ENCODE measurements around the gene SNAP29. TPM values are rescaled to one million over a fixed set of nuclear protein-coding genes. Genes with fewer than 3 reads are reported as not detected.

Gene SNAP29
- total RNA-seq, 5 donors from 2014 or later (not counting 1 experiment from before 2014, with no cell fraction given): 15.8 to 26.2 (median 23.3) TPM

DNA sequence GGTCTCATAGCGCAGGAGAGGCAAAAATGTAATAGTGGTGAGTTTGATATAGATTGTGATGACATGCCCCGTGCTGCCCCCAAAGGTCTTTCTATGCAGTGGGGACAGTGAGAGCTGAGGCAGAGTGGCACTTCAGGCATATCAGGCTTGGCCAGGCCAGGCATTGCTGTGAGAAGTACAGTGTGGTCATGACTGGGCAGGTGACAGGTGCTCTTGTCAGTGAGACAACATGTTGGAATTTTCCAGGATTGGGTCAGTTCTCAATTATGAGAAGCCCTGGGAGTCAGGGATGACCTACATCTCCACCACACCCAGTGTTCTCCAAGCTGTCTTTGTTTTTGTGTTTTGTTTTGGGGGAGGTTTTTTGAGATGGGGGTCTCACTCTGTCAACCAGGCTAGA is 3.7 kb downstream of the SNAP29 start:
- H3K27me3 ChIP-seq (replicated peaks in 1 of 2; ENCODE audit: control insufficient read depth in 2 of 2, extremely low read depth in 1 of 2, insufficient read depth in 2 of 2, low read length in 1 of 2): no peaks in the 10 kb centered on the region
- WGBS (ENCODE audit: insufficient coverage): 100% methylated on average over 2 of the region's 2 CpGs
- no peak overlapping the region for H3K27ac ChIP-seq (ENCODE audit: low read length)
- no peaks in the 10 kb centered on the region for H3K27me3 Mint-ChIP-seq
- H3K4me1 ChIP-seq (ENCODE audit: control insufficient read depth in 1 of 2, extremely low read depth in 1 of 2, insufficient read depth in 2 of 2, low read length in 2 of 2): peaks cover 13 to 58% of the 10 kb centered on the region in 2 experiments
- peaks cover 48 to 68% (median 67%) of the 10 kb centered on the region in 3 donors for H3K4me1 Mint-ChIP-seq
- H3K9me3 Mint-ChIP-seq: no peaks in the 10 kb centered on the region
- no peak overlapping the region for H3K27ac Mint-ChIP-seq
- ChIA-PET CTCF (no interaction called here), POLR2A (no interaction called here)
- peaks cover 22% of the 10 kb centered on the region for H3K36me3 Mint-ChIP-seq
- no peak overlapping the region for H3K4me3 ChIP-seq (ENCODE audit: control insufficient read depth in 1 of 2, extremely low read depth in 1 of 2, low read length in 1 of 2)
- peaks cover 3 to 24% of the 10 kb centered on the region in 2 donors for H3K36me3 ChIP-seq (ENCODE audit: control insufficient read depth in 2 of 2, extremely low read depth in 1 of 2, insufficient read depth in 1 of 2, low read length in 1 of 2)
- no peaks in the 10 kb centered on the region for H3K9me3 ChIP-seq
- no peak overlapping the region for H3K4me3 Mint-ChIP-seq
- ATAC-seq (replicated peaks in 1 of 4) (no peak), DNase-seq (no peak)

DNA sequence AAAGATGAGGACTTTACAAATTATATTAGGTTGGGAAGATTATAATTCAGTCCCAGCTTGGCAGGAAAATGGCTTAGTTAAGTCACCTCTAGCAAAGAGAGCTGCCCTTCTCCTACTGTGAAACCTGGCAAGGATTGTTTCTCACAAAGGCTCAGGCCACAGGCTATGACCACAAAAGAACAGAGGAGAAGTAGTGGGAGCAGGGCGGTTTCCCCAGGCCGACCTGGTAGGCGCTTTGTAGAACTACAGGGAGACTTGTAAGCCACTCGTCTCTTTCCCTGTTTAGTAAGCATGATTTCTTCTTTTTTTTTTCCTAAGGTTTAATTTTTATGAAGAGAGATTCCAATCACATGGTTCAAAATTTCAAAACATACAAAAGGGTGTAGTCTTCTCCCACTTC is 4.6 kb downstream of the SNAP29 start:
- no peak overlapping the region for H3K27ac ChIP-seq (ENCODE audit: low read length)
- H3K4me3 Mint-ChIP-seq: no peak overlapping the region
- ATAC-seq (replicated peaks in 1 of 4) (no peak), DNase-seq (no peak)
- H3K4me1 Mint-ChIP-seq: peaks cover 42 to 68% (median 67%) of the 10 kb centered on the region in 3 donors
- H3K27me3 ChIP-seq (replicated peaks in 1 of 2; ENCODE audit: control insufficient read depth in 2 of 2, extremely low read depth in 1 of 2, insufficient read depth in 2 of 2, low read length in 1 of 2): no peaks in the 10 kb centered on the region
- peaks cover 8 to 54% of the 10 kb centered on the region in 2 experiments for H3K4me1 ChIP-seq (ENCODE audit: control insufficient read depth in 1 of 2, extremely low read depth in 1 of 2, insufficient read depth in 2 of 2, low read length in 2 of 2)
- CTCF ChIA-PET: no interaction called here
- no peak overlapping the region for H3K4me3 ChIP-seq (ENCODE audit: control insufficient read depth in 1 of 2, extremely low read depth in 1 of 2, low read length in 1 of 2)
- POLR2A ChIA-PET: interaction anchor here in 1 of 2 donors (0.7 kb wide), 1 partner anchor 12 kb away, joined by 3 read pairs; no protein-coding TSS in a partner anchor
- H3K9me3 ChIP-seq: no peaks in the 10 kb centered on the region
- no CpG with 5 or more reads among the region's 4 CpGs for WGBS (ENCODE audit: insufficient coverage)
- no peaks in the 10 kb centered on the region for H3K9me3 Mint-ChIP-seq
- peaks cover 22% of the 10 kb centered on the region for H3K36me3 Mint-ChIP-seq
- H3K36me3 ChIP-seq (ENCODE audit: control insufficient read depth in 2 of 2, extremely low read depth in 1 of 2, insufficient read depth in 1 of 2, low read length in 1 of 2): peaks cover 3 to 26% of the 10 kb centered on the region in 2 donors
- H3K27me3 Mint-ChIP-seq: no peaks in the 10 kb centered on the region
- H3K27ac Mint-ChIP-seq: no peak overlapping the region

DNA sequence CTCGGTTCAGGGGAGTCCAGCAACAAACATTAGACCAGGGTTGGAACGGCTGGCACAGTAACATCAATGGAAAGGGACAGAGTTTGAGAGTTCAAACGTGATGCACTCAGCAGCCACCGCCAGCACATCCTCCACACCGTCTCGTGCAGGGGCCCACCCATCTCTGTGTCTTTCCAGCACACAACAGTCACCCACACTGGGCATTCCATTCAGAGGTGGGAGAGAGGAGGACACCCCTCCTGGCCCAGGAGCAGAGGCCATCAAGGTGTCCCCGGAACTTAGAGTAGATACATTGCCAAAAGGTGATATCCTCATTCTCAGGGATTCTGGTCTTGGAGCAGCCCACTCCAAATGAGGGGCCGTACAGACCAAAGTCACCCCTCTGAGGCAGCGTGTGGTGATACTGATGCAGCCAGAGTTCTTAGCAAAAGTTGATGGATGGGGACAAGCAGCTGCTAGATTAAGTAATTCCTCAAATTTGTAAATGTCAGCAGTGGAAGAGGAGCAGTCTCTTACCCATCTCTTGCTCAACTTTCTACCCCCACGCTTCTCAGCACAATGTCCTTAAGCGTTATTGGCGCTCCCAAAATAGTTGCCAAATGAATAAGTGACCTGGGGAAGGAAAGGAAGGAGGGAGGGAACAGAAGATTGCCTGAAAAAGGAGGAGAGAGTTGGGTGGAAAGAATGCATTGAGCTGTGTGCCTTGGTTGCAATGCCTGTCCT is 5.5 kb downstream of the SNAP29 start:
- no peak overlapping the region for H3K4me3 Mint-ChIP-seq
- H3K36me3 ChIP-seq (ENCODE audit: control insufficient read depth in 2 of 2, extremely low read depth in 1 of 2, insufficient read depth in 1 of 2, low read length in 1 of 2): peaks cover 3 to 26% of the 10 kb centered on the region in 2 donors
- peaks cover 6 to 49% of the 10 kb centered on the region in 2 experiments for H3K4me1 ChIP-seq (ENCODE audit: control insufficient read depth in 1 of 2, extremely low read depth in 1 of 2, insufficient read depth in 2 of 2, low read length in 2 of 2)
- no peak overlapping the region for H3K4me3 ChIP-seq (ENCODE audit: control insufficient read depth in 1 of 2, extremely low read depth in 1 of 2, low read length in 1 of 2)
- H3K9me3 ChIP-seq: no peaks in the 10 kb centered on the region
- no peak overlapping the region for H3K27ac ChIP-seq (ENCODE audit: low read length)
- H3K36me3 Mint-ChIP-seq: peaks cover 25% of the 10 kb centered on the region
- no peaks in the 10 kb centered on the region for H3K27me3 Mint-ChIP-seq
- DNase-seq (no peak), ATAC-seq (replicated peaks in 1 of 4) (no peak)
- no peaks in the 10 kb centered on the region for H3K9me3 Mint-ChIP-seq
- no peaks in the 10 kb centered on the region for H3K27me3 ChIP-seq (replicated peaks in 1 of 2; ENCODE audit: control insufficient read depth in 2 of 2, extremely low read depth in 1 of 2, insufficient read depth in 2 of 2, low read length in 1 of 2)
- ChIA-PET POLR2A (interaction anchor here in 1 of 2 donors (0.7 kb wide), 1 partner anchor 11 kb away, joined by 3 read pairs; no protein-coding TSS in a partner anchor), CTCF (interaction anchor here in 1 of 2 donors (0.7 kb wide), 1 partner anchor 11 kb away, joined by 3 read pairs; no protein-coding TSS in a partner anchor)
- peaks cover 40 to 66% (median 65%) of the 10 kb centered on the region in 3 donors for H3K4me1 Mint-ChIP-seq
- H3K27ac Mint-ChIP-seq: peak overlapping the region; percentile 23 to 68
- WGBS (ENCODE audit: insufficient coverage): 87% methylated on average over 3 of the region's 12 CpGs

DNA sequence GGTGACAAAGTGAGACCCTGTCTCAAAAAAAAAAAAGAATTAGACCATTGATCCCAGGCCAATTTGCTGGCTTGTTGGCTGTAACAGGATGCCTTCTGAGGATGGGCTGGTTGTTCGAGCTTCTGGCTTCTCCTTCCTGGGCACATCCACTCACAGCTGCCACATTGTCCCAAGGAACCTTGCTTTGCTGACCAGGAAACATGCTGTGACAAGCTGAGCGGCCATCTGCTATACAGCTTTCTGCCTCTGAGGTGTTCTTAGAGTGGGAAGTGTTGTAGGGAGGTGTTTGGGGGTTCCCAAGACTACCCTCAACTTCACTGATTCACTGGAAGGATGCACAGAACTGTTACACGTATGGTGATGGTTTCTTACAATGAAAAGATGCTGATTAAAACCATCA is 6.5 kb downstream of the SNAP29 start:
- Mint-ChIP-seq H3K27ac (no peak overlapping the region), H3K9me3 (no peaks in the 10 kb centered on the region), H3K36me3 (peaks cover 28% of the 10 kb centered on the region), H3K4me3 (no peak overlapping the region), H3K4me1 (peaks cover 33 to 58% (median 57%) of the 10 kb centered on the region in 3 donors), H3K27me3 (no peaks in the 10 kb centered on the region)
- DNase-seq: no peak
- WGBS (ENCODE audit: insufficient coverage): 100% methylated on average over 2 of the region's 3 CpGs
- Histone ChIP-seq H3K27ac (ENCODE audit: low read length) (no peak overlapping the region), H3K4me3 (ENCODE audit: control insufficient read depth in 1 of 2, extremely low read depth in 1 of 2, low read length in 1 of 2) (no peak overlapping the region), H3K36me3 (ENCODE audit: control insufficient read depth in 2 of 2, extremely low read depth in 1 of 2, insufficient read depth in 1 of 2, low read length in 1 of 2) (peaks cover 10 to 29% of the 10 kb centered on the region in 2 donors), H3K9me3 (no peaks in the 10 kb centered on the region), H3K27me3 (replicated peaks in 1 of 2; ENCODE audit: control insufficient read depth in 2 of 2, extremely low read depth in 1 of 2, insufficient read depth in 2 of 2, low read length in 1 of 2) (no peaks in the 10 kb centered on the region), H3K4me1 (ENCODE audit: control insufficient read depth in 1 of 2, extremely low read depth in 1 of 2, insufficient read depth in 2 of 2, low read length in 2 of 2) (peaks cover 0 to 39% of the 10 kb centered on the region in 2 experiments)
- POLR2A ChIA-PET: no interaction called here
- CTCF ChIA-PET: no interaction called here
- ATAC-seq (replicated peaks in 1 of 4): no peak

DNA sequence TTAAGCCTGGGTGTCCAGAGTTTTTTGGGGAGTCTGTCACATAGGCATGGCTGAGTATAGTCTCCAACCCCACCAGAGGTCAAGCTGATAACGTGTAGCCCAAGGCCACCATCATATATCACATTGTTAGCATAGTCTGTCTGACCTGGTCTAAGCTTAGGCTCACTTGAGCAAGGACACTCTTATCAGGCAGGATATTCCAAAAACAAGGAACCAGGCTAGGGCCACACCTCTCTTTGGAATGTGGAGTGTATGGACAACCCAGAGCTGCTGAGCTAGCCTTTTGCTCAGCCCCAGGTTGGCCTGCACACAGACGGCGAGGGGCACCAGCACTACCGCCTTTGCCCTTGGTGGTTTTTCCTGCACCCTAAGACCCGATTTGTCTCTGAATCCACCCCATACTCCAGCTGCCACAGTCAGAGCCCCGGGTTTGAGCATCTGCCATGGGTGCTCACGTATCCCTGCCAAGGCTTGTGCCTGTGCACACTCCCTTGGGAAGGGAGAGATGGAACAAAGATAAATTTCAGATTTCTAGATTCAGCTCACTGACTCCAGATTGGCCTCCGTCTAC is 7.2 kb downstream of the SNAP29 start:
- Mint-ChIP-seq H3K9me3 (no peaks in the 10 kb centered on the region), H3K27me3 (no peaks in the 10 kb centered on the region), H3K27ac (no peak overlapping the region), H3K4me1 (peaks cover 33 to 52% (median 51%) of the 10 kb centered on the region in 3 donors), H3K36me3 (peaks cover 31% of the 10 kb centered on the region), H3K4me3 (no peak overlapping the region)
- no peak overlapping the region for H3K27ac ChIP-seq (ENCODE audit: low read length)
- ATAC-seq (replicated peaks in 1 of 4) (no peak), DNase-seq (no peak)
- 90% methylated on average over 2 of the region's 8 CpGs for WGBS (ENCODE audit: insufficient coverage)
- H3K27me3 ChIP-seq (replicated peaks in 1 of 2; ENCODE audit: control insufficient read depth in 2 of 2, extremely low read depth in 1 of 2, insufficient read depth in 2 of 2, low read length in 1 of 2): no peaks in the 10 kb centered on the region
- CTCF ChIA-PET: no interaction called here
- POLR2A ChIA-PET: no interaction called here
- peaks cover 11 to 35% of the 10 kb centered on the region in 2 donors for H3K36me3 ChIP-seq (ENCODE audit: control insufficient read depth in 2 of 2, extremely low read depth in 1 of 2, insufficient read depth in 1 of 2, low read length in 1 of 2)
- no peaks in the 10 kb centered on the region for H3K9me3 ChIP-seq
- H3K4me1 ChIP-seq (ENCODE audit: control insufficient read depth in 1 of 2, extremely low read depth in 1 of 2, insufficient read depth in 2 of 2, low read length in 2 of 2): peaks cover 0 to 33% of the 10 kb centered on the region in 2 experiments
- no peak overlapping the region for H3K4me3 ChIP-seq (ENCODE audit: control insufficient read depth in 1 of 2, extremely low read depth in 1 of 2, low read length in 1 of 2)

DNA sequence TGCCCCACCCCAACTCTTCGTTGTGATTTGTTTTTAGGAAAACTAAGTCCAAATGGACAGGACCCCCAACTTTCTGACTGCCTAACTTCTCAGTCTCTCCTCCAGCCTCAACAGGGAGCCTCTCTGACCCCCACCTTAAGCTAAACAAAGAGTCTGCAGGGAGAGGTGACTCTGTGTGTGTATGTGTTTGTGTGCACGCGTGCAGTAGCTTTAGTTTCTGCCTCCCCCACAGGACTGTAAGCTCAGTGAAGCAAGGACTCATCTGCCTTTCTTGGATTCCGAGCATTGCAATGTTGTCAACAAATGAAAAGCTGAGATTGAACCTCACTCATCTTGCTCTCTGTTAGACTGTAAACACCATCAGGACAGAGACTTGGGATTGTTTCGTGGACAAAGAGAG is 7.9 kb downstream of the SNAP29 start:
- Histone ChIP-seq H3K36me3 (ENCODE audit: control insufficient read depth in 2 of 2, extremely low read depth in 1 of 2, insufficient read depth in 1 of 2, low read length in 1 of 2) (peaks cover 11 to 38% of the 10 kb centered on the region in 2 donors), H3K27me3 (replicated peaks in 1 of 2; ENCODE audit: control insufficient read depth in 2 of 2, extremely low read depth in 1 of 2, insufficient read depth in 2 of 2, low read length in 1 of 2) (no peaks in the 10 kb centered on the region), H3K9me3 (no peaks in the 10 kb centered on the region), H3K4me1 (ENCODE audit: control insufficient read depth in 1 of 2, extremely low read depth in 1 of 2, insufficient read depth in 2 of 2, low read length in 2 of 2) (peaks cover 0 to 32% of the 10 kb centered on the region in 2 experiments), H3K27ac (ENCODE audit: low read length) (peak overlapping the region; percentile 32), H3K4me3 (ENCODE audit: control insufficient read depth in 1 of 2, extremely low read depth in 1 of 2, low read length in 1 of 2) (no peak overlapping the region)
- H3K9me3 Mint-ChIP-seq: no peaks in the 10 kb centered on the region
- H3K4me3 Mint-ChIP-seq: no peak overlapping the region
- no peaks in the 10 kb centered on the region for H3K27me3 Mint-ChIP-seq
- DNase-seq: no peak
- peaks cover 33 to 49% (median 46%) of the 10 kb centered on the region in 3 donors for H3K4me1 Mint-ChIP-seq
- no peak for ATAC-seq (replicated peaks in 1 of 4)
- peak overlapping the region; percentile 12 to 59 for H3K27ac Mint-ChIP-seq
- WGBS (ENCODE audit: insufficient coverage): 100% methylated on average over 1 of the region's 5 CpGs
- ChIA-PET CTCF (no interaction called here), POLR2A (interaction anchor here in 1 of 2 donors (0.6 to 0.7 kb wide), 2 partner anchors 23 to 724 kb away, joined by 3 read pairs; no protein-coding TSS in a partner anchor)
- peaks cover 31% of the 10 kb centered on the region for H3K36me3 Mint-ChIP-seq

Data from T-cell (primary cell).